LNCaP clone FGC (cell line): ENCODE results near the gene MPND.

Experiments
- DNase-seq: peaks from one replicate; pipeline ENCODE4 v3.0.0-alpha.2; 2011; ENCODE audit warnings: low read depth
- H3K4me3 ChIP-seq: 2 replicates; pipeline ENCODE4 v1.5.1; 2011; ENCODE audit warnings: mild to moderate bottlenecking, low read depth, low read length, control low read depth
- TF ChIP-seq, protein P1 (sequence below): IDR thresholded peaks from 2 replicates; pipeline ENCODE4 v1.5.1; 2012; ENCODE audit warnings: mild to moderate bottlenecking; ENCODE audit not compliant: control insufficient read depth, insufficient read depth; ENCODE audit errors: extremely low read depth

MPND gene

DNA sequence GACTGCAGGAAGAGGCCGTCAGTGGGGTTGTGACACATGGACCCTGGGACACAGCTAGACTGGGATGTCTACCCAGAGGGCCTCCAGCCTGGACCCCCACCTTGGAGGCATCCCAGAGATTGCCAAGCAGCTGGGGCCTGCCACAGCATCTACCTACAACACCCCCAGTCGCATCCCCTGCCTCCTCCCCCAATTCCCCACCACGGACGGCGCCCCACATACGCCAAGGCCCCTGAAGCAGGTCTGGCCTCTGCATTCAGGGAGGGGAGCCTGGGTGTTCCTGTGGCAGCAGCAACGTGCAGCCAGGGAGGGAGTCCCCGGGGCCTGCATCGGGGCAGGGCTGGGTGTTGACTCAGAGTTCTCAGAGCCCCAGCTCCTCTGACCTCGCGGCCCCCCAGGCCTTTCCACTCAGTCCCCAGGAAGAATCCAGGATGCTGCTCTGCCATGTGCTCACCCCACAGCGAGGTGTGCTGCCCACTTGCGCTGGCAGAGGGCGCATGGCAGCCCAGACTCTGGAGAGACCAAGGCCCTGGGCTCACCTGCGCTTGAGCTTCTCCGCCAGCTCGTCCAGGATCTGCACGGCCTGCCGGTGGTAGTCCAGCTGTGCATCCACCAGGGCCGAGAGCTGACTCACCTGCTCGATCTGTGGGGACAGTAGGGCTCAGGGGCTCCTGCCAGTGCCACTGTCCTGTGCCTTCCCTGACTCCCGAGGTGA is 19.6 kb downstream of the MPND start:
- no peak overlapping the region for H3K4me3 ChIP-seq
- TF ChIP-seq, protein P1, sequence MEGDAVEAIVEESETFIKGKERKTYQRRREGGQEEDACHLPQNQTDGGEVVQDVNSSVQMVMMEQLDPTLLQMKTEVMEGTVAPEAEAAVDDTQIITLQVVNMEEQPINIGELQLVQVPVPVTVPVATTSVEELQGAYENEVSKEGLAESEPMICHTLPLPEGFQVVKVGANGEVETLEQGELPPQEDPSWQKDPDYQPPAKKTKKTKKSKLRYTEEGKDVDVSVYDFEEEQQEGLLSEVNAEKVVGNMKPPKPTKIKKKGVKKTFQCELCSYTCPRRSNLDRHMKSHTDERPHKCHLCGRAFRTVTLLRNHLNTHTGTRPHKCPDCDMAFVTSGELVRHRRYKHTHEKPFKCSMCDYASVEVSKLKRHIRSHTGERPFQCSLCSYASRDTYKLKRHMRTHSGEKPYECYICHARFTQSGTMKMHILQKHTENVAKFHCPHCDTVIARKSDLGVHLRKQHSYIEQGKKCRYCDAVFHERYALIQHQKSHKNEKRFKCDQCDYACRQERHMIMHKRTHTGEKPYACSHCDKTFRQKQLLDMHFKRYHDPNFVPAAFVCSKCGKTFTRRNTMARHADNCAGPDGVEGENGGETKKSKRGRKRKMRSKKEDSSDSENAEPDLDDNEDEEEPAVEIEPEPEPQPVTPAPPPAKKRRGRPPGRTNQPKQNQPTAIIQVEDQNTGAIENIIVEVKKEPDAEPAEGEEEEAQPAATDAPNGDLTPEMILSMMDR, result peak; percentile 32; the same call in 1 of the 2 replicates
- no peak for DNase-seq

DNA sequence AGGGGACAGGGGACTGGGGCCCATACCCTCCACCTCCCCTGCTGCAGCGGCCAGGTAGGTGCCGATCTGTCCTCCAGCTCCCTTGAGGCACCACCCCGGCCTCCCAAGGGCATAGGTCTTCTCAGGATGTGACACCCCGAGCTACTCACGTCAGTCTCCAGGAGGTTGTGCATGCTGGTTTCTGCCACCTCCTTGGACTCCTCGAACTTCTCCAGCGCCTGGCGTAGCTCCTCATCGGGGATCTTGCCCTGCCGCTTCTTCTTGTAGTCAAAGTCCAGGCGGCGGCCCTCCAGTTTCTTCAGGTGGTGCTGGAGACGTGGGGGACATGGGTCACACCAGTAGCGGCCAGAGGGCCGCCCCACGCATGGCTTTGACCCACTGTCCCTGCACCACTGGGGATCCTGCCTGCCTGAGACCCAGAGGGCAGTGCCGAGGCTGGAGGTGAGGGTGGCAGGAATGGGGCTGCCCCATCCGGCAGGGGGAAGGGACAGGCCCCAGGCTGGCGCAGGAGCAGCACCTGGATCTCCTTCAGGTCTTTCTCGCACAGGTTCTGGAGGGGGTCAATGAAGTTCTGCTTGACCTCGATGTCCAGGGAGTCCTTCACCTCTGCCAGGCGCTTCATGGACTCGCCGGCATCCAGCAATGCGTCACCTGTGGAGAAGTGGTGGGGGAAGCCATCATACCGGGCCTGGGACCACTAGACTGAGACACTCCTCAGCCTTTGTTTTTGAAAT is 20.4 kb downstream of the MPND start:
- DNase-seq, result no peak
- TF ChIP-seq, protein P1, result no peak
- no peak overlapping the region for H3K4me3 ChIP-seq

DNA sequence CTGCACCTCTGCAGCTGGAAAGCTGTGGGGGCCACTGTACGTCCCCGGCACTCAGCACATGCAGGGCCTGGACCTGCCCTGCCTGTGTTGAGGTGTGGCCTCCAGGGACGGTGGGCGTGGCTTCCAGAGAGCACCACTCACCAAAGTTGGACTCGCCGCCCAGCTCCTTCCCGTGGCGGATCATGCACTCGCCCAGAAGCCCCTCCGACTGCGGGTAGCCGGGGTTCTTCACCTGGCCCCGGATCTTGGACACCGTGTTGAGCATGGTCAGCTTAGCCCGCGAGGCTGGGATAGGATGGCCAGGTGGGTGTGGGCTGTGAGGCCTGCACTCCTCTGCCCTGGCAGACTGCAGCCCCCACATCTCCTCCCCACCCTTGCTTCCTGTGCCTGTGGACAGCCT is 22.0 kb downstream of the MPND start:
- DNase-seq, result no peak
- TF ChIP-seq, protein P1, result no peak
- no peak overlapping the region for H3K4me3 ChIP-seq

DNA sequence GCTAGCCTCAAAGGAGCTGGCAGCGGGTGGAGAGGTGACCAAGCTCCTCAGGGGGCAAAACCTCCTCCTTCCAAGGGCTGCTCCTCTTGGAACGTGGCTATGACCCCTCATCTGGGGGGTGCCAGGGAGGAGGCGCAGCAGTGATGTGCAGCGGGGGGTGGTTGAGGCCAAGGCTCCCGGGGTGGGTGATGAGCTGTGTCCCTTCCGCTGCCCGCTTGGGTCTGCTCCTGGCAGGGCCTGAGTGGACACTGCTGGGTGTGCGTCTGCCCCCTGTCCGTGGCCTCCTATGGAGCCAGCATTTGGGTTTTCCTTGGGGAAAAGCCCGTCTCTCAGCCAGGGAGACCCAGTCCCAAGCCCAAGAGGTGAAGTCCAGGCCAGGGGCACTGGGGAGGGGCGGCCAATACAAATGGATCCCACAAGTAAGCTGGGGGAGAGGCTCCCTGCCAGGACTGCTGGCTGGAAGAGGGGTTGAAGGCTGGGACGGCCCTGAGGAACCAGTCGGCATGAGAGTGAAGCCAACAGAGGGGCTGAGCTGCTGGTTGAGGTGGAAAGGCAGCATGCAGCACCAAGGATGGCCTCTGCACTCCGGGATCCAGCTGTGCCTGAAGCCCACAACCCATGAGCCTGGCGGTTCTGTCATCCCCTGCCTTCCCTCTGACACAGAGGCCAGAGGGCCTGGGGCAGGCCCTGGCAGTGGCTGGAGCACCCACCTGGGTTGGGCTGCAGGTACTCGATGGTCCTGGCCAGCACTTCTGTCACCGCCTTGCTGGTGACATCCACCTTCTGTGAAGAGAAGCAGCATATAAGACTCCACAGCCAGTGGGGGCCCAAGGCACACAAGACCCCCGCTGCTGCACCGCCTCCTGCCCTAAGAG is 22.7 kb downstream of the MPND start:
- no peak for DNase-seq
- TF ChIP-seq, protein P1, result no peak
- no peak overlapping the region for H3K4me3 ChIP-seq

DNA sequence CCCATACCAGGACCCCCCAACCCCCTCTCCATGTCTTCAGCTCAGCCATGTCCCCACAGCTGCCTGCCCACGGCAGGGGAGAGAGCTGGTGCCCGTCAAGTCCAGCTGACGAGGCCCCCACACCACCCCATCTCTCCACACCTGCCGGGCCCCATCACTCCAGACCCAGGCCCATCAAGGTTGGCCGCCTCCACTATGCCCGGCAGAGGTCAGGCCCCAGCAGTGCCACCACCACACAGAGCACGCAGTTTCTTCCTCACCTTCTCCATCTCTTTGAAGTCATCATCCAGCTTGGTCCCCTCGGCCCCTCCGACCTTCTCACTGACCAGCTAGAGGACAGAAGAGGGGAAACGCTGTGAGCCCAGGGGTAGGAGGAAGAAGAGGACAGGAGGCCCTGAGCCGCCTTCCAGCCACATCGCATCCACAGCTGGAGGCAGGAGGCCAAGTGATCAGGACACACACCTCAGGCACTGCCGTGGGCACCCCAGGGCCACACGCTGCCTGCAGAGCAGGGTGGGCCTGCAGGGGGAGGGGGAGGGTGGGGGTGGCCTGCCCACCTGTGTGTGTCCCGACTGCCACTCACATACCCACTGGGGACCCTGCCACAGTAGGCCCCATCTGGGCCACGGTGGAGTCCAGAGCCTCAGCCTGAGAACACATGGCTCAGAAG is 23.4 kb downstream of the MPND start:
- no peak overlapping the region for H3K4me3 ChIP-seq
- TF ChIP-seq, protein P1, result no peak
- DNase-seq, result no peak

DNA sequence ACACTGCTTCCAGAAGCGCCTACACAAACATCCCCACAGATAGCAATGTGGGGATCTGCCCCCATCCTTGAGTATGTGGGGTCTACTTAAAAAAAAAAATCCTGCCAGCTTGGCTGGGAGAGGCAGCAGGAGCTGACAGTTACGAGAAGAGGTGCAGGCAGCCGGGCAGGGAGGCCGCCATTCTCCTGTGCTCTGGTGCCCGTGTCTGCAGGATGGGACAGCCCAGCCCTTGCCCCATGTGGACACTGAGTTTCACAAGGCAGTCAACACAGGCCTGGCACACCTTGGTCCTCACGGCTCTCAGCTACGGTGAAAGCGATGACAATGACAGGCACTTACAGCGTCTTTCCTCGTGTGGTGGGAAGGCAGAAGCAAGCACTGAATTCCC is 24.0 kb downstream of the MPND start:
- no peak overlapping the region for H3K4me3 ChIP-seq
- DNase-seq, result no peak
- TF ChIP-seq, protein P1, result no peak
